IPS-20b (cell line): Measurements from ENCODE around the gene ADARB2.
"Not testable (repeated sequence)": the region's sequence is repeated elsewhere in the genome, so short reads cannot be mapped to it uniquely, and the experiment has no call there.

Experiments
- H3K27ac ChIP-seq: one replicate; pipeline ENCODE4 v1.5.1; 2013; ENCODE audit warnings: low read length
- H3K27me3 ChIP-seq: 2 replicates; pipeline ENCODE4 v1.6.1; 2013; ENCODE audit warnings: mild to moderate bottlenecking, low read length, inconsistent platforms; ENCODE audit not compliant: insufficient read depth
- H3K36me3 ChIP-seq: 2 replicates; pipeline ENCODE4 v1.6.1; 2013; ENCODE audit warnings: low read depth, mild to moderate bottlenecking, inconsistent platforms, low read length, moderate library complexity; ENCODE audit not compliant: insufficient read depth
- H3K4me1 ChIP-seq: 2 replicates; pipeline ENCODE4 v1.6.1; 2013; ENCODE audit warnings: mild to moderate bottlenecking, control low read depth, inconsistent platforms, low read length, moderate library complexity; ENCODE audit not compliant: insufficient read depth
- H3K4me3 ChIP-seq: 2 replicates; pipeline ENCODE4 v1.5.1; 2013; ENCODE audit warnings: mild to moderate bottlenecking, low read length, inconsistent platforms
- H3K9ac ChIP-seq: 2 replicates; pipeline ENCODE4 v1.6.1; 2013; ENCODE audit warnings: low read depth, mild to moderate bottlenecking, inconsistent platforms, low read length, moderate library complexity
- H3K9me3 ChIP-seq: 2 replicates; pipeline ENCODE4 v1.6.1; 2013; ENCODE audit warnings: mild to moderate bottlenecking, low read depth, low read length, inconsistent platforms; ENCODE audit not compliant: insufficient read depth

ADARB2 gene

DNA sequence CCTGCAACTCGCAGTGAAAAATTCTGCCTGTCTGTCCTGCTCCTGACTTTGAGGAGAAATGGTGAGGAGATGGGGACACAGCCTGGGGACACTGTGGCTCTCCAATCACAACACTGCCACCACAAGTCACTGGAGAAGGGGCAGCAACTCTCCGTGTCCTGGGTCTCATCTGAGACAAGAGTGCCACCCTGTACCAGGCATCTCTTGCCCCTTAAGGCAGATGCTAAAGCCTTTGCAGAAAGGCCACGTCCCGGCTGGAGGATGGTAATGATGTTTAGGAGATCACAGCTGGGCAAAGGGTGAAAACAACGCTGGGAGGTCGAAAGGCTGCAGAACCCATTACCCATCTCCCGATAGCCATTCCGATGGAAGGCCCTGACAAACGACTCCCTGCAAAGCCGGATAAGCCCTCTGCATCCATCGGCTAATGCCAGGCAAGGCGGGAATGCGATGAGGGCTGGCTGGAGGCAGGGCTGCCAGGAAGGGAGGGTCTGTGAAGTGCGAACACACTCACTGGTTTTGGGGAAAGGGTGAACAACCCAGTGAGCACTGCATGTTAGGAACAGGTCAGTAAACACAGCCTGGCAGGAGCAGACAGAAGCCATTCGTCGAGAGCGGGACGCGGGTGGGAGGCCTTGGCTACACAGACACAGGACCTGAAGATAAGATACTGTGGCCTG lies 190.8 kb downstream of the ADARB2 start:
- no peak overlapping the region for H3K9ac ChIP-seq
- H3K4me3 ChIP-seq, result no peak overlapping the region
- H3K4me1 ChIP-seq, result no peaks in the 10 kb centered on the region
- no peak overlapping the region for H3K27ac ChIP-seq
- peaks cover 7% of the 10 kb centered on the region for H3K9me3 ChIP-seq
- no peaks in the 10 kb centered on the region for H3K36me3 ChIP-seq
- no peaks in the 10 kb centered on the region for H3K27me3 ChIP-seq

GRCh38 chr10:1545524-1545923 lies 191.8 kb downstream of the ADARB2 start:
- no peak overlapping the region for H3K4me3 ChIP-seq
- H3K27me3 ChIP-seq, result no peaks in the 10 kb centered on the region
- H3K27ac ChIP-seq, result no peak overlapping the region
- H3K9me3 ChIP-seq, result peaks cover 7% of the 10 kb centered on the region
- H3K9ac ChIP-seq, result no peak overlapping the region
- no peaks in the 10 kb centered on the region for H3K36me3 ChIP-seq
- H3K4me1 ChIP-seq, result no peaks in the 10 kb centered on the region

- Histone ChIP-seq H3K4me3 (no peak overlapping the region), H3K36me3 (no peaks in the 10 kb centered on the region), H3K4me1 (no peaks in the 10 kb centered on the region), H3K27ac (no peak overlapping the region), H3K9me3 (peaks cover 7% of the 10 kb centered on the region), H3K27me3 (no peaks in the 10 kb centered on the region), H3K9ac (no peak overlapping the region)
Measured at GRCh38 chr10:1544929-1545328, 192.4 kb downstream of the ADARB2 start.

GRCh38 chr10:1544209-1544673 lies 193.1 kb downstream of the ADARB2 start:
- no peak overlapping the region for H3K4me3 ChIP-seq
- H3K4me1 ChIP-seq, result no peaks in the 10 kb centered on the region
- peaks cover 7% of the 10 kb centered on the region for H3K9me3 ChIP-seq
- no peak overlapping the region for H3K27ac ChIP-seq
- H3K36me3 ChIP-seq, result no peaks in the 10 kb centered on the region
- H3K9ac ChIP-seq, result no peak overlapping the region
- H3K27me3 ChIP-seq, result no peaks in the 10 kb centered on the region

DNA sequence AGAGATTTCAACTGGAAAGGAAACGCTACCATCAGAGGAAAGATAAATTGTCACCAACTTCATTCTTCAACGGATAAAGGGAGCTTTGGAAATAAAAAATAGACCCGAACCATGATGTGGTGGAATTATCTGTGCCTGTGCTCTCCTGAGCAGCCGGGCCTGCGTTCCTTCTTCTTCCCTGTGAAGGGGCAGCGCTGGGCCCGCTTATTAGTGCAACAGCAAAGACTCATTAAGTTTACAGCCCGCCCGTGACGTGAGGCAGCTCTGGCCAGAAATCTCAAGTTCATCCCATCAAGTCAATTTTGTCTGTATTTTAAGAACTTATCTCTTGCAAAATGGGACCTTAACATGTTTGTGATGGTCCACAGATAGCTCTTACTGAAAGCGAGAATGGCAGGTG lies 193.7 kb downstream of the ADARB2 start:
- Histone ChIP-seq H3K36me3 (no peaks in the 10 kb centered on the region), H3K27ac (no peak overlapping the region), H3K4me3 (no peak overlapping the region), H3K27me3 (no peaks in the 10 kb centered on the region), H3K4me1 (no peaks in the 10 kb centered on the region), H3K9ac (no peak overlapping the region), H3K9me3 (peaks cover 7% of the 10 kb centered on the region)

DNA sequence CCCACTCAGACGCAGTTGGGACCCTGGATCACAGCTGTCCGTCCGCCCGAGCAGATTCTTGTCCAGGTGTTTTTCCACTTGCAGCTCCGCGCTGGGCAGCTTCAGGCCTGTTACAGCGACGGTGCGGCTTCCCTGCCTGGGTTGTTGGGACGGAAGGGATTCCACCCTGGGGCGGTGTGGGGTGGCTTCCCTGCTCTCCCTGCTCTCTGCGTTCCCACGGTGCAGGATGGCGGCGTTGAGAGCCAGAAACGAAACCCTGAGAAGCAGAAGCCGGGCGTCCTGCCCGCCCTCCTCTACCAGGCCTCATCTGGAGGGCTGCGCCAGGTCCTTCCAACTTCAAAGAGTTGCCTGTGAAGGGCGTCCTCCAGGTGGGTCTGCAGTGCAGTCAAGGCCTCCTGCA lies 194.4 kb downstream of the ADARB2 start:
- Histone ChIP-seq H3K4me1 (no peaks in the 10 kb centered on the region), H3K27ac (no peak overlapping the region), H3K9me3 (peaks cover 2% of the 10 kb centered on the region), H3K27me3 (no peaks in the 10 kb centered on the region), H3K36me3 (no peaks in the 10 kb centered on the region), H3K9ac (no peak overlapping the region), H3K4me3 (no peak overlapping the region)

DNA sequence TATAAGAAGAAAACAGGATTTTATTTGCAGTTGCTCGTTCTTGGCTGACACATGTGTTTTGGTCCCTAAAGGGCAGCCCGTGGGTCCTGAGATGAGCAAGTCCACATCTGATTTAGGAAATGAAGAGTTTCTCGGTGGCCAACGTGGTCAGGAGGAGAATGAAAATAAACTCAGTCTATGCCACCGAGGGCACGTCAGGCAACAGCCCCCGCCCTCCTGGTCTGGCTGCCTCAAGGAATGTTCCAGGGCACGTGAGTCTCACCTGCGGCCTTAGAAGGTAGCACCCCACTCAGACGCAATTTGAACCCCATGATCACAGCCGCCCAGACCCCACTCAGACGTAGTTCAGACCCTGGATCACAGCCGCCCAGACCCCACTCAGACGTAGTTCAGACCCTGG lies 197.2 kb downstream of the ADARB2 start:
- Histone ChIP-seq H3K9ac (no peak overlapping the region), H3K4me1 (no peaks in the 10 kb centered on the region), H3K27ac (no peak overlapping the region), H3K9me3 (no peaks in the 10 kb centered on the region), H3K27me3 (no peaks in the 10 kb centered on the region), H3K36me3 (no peaks in the 10 kb centered on the region), H3K4me3 (no peak overlapping the region)

DNA sequence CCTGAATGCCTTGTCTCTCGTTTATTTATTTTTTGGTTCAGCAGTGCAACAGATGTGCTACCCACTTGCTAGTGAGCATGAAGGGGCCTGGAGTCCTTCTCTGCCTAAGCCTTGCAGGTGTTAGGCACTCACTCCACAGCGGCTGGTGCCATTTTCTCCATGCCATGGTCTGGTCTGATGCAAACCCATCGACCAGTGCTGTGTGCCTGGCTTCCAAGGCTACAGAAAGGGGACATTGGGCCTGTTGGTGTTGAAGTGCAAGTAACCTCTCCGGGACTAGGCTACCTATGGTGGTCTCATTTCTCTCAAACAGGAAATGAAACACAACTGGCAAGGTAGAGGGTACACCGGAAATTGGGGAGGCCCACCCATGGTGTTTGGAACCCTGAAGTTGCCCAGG lies 198.1 kb downstream of the ADARB2 start:
- no peaks in the 10 kb centered on the region for H3K9me3 ChIP-seq
- H3K4me3 ChIP-seq, result no peak overlapping the region

DNA sequence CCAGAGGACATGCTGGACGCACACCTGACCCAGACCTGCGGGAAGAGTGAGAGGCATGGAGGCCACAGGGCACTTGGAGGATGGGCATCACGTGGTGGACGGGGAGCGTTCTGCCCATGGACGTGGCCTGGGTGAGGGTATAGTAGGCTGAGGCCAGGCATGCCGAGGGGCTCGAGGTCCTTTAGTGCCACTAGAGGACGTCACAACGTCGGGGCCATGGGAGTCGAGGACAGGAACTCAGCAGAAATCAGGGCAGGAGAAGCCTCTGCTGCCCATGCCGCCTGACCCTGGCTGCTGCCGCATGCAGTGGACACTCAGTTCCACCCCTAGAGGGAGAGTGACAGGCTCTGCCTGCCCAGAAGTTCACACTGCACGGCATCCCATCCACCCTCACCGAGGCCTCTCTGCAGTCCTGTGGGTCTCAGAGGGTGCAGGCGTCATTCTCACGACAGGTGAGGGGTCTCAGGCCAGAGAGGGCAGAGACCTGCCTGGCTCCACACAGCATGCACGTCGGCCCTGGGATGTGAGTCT lies 198.7 kb downstream of the ADARB2 start:
- Histone ChIP-seq H3K9ac (no peak overlapping the region), H3K9me3 (no peaks in the 10 kb centered on the region), H3K4me3 (no peak overlapping the region), H3K27me3 (no peaks in the 10 kb centered on the region), H3K27ac (no peak overlapping the region), H3K4me1 (no peaks in the 10 kb centered on the region), H3K36me3 (no peaks in the 10 kb centered on the region)

More for the DNA sequence above, 198.1 kb downstream of the ADARB2 start:
- Histone ChIP-seq H3K27ac (no peak overlapping the region), H3K27me3 (no peaks in the 10 kb centered on the region), H3K9ac (no peak overlapping the region), H3K36me3 (no peaks in the 10 kb centered on the region), H3K4me1 (no peaks in the 10 kb centered on the region)

DNA sequence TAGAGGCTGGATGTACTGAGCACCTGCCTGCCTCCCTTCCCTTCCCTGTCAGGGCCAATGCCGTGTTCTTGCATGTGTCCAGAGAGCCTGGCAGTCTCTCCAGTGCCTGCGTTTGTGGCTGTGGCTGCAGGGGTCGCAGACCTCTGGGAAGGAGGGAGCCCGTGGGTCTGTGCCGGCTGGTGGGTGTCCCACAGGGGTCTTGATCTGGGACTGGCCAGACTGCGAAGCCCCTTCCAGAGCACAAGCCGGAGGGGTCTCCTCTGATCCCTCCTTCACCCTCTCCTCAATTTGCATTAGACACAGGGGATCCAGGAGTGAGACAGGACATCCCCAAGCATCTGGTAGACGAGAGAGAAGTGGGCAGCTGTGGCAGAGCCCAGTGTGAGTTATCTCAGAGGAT lies 199.2 kb downstream of the ADARB2 start:
- Histone ChIP-seq H3K4me1 (no peaks in the 10 kb centered on the region), H3K4me3 (no peak overlapping the region), H3K9ac (no peak overlapping the region), H3K36me3 (no peaks in the 10 kb centered on the region), H3K27ac (no peak overlapping the region), H3K9me3 (no peaks in the 10 kb centered on the region), H3K27me3 (no peaks in the 10 kb centered on the region)

DNA sequence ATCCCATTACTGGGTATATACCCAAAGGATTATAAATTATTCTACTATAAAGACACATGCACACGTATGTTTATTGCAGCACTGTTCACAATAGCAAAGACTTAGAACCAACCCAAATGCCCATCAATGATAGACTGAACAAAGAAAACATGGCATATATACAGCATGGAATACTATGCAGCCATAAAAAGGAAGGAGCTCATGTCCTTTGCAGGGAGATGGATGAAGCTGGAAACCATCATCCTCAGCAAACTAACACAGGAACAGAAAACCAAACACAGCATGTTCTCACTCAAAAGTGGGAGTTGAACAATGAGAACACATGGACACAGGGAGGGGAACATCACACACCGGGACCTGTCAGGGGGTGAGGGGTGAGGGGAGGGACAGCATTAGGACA lies 199.9 kb downstream of the ADARB2 start:
- not testable (repeated sequence) for H3K9me3 ChIP-seq, H3K4me3 ChIP-seq, H3K27me3 ChIP-seq, H3K4me1 ChIP-seq, H3K36me3 ChIP-seq, H3K9ac ChIP-seq, H3K27ac ChIP-seq

DNA sequence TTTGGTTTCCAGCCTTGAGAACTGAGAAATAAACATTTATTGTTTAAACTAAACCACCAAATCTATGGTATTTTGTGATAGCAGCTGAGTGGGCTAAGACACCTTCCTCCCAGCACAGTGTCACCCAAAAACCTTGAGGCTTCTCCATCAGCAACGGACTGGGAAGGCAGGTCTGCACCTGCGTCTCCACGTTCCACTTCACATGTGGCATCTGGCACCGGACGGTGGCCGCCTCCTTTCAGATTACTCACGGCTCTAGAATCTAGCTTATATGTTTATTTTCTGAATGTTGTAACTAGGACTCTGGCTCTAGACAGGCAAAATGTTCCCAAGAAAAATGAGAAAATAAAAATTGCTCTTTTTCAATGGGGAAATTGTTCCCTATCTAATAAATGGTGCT lies 201.0 kb downstream of the ADARB2 start:
- Histone ChIP-seq H3K27me3 (no peaks in the 10 kb centered on the region), H3K27ac (no peak overlapping the region)

More for the DNA sequence above, 201.0 kb downstream of the ADARB2 start:
- H3K9me3 ChIP-seq, result no peaks in the 10 kb centered on the region
- no peak overlapping the region for H3K4me3 ChIP-seq
- no peaks in the 10 kb centered on the region for H3K36me3 ChIP-seq
- no peaks in the 10 kb centered on the region for H3K4me1 ChIP-seq
- no peak overlapping the region for H3K9ac ChIP-seq
